HG02678 (cell line): Measurements from ENCODE around the gene GLIS2.

Source experiments
- ATAC-seq: cut with Tn5 transposase; IDR thresholded peaks from one replicate; pipeline ENCODE4 v1.9.1; 2021; ENCODE audit warnings: mild to moderate bottlenecking, moderate library complexity; ENCODE audit not compliant: unreplicated experiment

The GLIS2 gene

GRCh38 chr16:4319454-4320421 is 3.9 kb downstream of the GLIS2 start:
- peak; percentile 47 for ATAC-seq

GRCh38 chr16:4320571-4321137 is 4.8 kb downstream of the GLIS2 start:
- ATAC-seq, result no peak

GRCh38 chr16:4321286-4322120 is 5.6 kb downstream of the GLIS2 start:
- ATAC-seq, result no peak

- no peak for ATAC-seq
Observed at GRCh38 chr16:4322121-4323052, 6.5 kb downstream of the GLIS2 start.

- no peak for ATAC-seq
Observed at GRCh38 chr16:4323071-4323844, 7.4 kb downstream of the GLIS2 start.

GRCh38 chr16:4323845-4324488 is 8.1 kb downstream of the GLIS2 start:
- ATAC-seq, result no peak

GRCh38 chr16:4324492-4325252 is 8.8 kb downstream of the GLIS2 start:
- no peak for ATAC-seq

- ATAC-seq, result no peak
Observed at GRCh38 chr16:4325253-4325758, 9.4 kb downstream of the GLIS2 start.

- ATAC-seq, result no peak
Observed at GRCh38 chr16:4327386-4328045, 11.6 kb downstream of the GLIS2 start.

- no peak for ATAC-seq
Observed at GRCh38 chr16:4328046-4328781, 12.3 kb downstream of the GLIS2 start.

- ATAC-seq, result no peak
Observed at GRCh38 chr16:4328782-4329775, 13.2 kb downstream of the GLIS2 start.

GRCh38 chr16:4330277-4330874 is 14.5 kb downstream of the GLIS2 start:
- peak; percentile 43 for ATAC-seq

GRCh38 chr16:4332083-4332482 is 16.2 kb downstream of the GLIS2 start:
- ATAC-seq, result no peak

GRCh38 chr16:4332623-4333307 is 16.9 kb downstream of the GLIS2 start:
- ATAC-seq, result no peak

- ATAC-seq, result no peak
Observed at GRCh38 chr16:4333308-4333638, 17.4 kb downstream of the GLIS2 start.
